Right renal cortex interstitium (tissue), 3 donors: ENCODE results near the gene ALDH1L1. TPM values are rescaled to one million over a fixed set of nuclear protein-coding genes. Genes with fewer than 3 reads are reported as not detected.

ENCODE experiments used
- DNase-seq, 3 donors: peaks; one replicate each; pipeline ENCODE4 v3.0.0-alpha.2; 2013; ENCODE audit warnings: low read depth in 3 of 3, low spot score in 2 of 3
- polyA plus RNA-seq, 3 donors: library from polyadenylated mRNA; unstranded; fragments of 120-200 nt; gene quantifications; one replicate each; pipeline ENCODE4 v1.2.1, GENCODE V29; 2013; ENCODE audit not compliant: insufficient read length in 3 of 3

ALDH1L1 gene
- polyA plus RNA-seq, 3 donors, result 33.1 to 51.6 (median 39.2) TPM

DNA sequence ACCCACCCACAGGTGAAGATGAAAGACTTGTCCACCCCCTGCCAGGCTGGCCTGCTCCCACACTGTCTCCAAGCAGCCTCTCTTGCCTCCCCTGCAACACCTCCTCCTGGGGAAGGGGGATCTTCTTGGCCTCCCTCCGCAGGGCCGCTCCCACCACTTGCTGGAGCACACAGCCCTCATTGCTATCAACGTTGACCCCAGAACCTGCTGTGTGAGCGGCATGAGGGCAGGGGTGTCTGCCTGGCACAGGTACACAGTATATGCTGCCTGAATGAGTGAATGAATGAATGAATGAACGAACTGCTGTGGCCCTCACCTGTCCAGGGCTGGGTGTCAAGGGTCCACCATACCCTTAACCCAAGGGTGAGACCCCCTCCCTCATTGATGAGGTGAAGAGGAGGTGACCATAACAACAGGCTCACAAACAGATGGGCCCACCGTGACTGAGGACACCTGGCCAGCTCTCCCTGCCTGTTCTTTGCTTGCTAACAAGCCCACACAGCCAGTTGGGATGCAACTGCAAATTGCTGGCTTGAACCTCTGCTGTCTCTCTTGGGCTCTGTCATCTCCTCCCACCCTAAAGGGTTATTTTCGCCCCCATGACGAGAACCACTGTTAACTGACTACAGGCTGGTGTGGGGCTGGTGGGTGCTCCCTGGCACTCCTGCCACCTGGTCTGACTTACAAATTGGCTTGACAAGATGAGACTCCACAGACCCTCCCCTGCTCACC is 118.9 kb downstream of the ALDH1L1 start:
- DNase-seq, result no peak

DNA sequence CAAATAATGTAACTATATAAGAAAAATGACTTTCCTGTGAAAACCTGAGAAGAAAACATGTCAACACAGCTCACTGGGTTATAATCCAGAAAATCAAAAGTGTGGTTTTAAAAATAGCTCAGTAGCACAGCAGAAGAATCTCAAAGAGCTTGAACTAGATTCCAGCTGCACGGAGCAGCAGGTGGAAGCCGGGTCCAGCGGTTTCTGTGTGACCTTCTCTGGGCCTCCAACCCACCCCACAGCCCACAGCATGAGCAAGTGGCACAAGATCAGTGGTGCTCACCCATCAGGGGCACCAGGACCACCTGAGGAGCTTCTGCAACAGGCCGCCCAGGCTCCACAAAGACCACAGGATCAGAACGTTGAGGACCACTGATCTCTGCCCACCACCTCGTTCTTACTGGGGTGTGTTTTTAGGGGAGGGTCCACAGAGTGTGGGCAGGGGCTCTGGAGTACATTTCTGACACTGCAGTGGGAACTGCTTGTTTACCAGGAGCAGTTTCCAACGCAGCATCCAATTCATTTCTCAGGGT is 119.7 kb downstream of the ALDH1L1 start:
- DNase-seq, result no peak

DNA sequence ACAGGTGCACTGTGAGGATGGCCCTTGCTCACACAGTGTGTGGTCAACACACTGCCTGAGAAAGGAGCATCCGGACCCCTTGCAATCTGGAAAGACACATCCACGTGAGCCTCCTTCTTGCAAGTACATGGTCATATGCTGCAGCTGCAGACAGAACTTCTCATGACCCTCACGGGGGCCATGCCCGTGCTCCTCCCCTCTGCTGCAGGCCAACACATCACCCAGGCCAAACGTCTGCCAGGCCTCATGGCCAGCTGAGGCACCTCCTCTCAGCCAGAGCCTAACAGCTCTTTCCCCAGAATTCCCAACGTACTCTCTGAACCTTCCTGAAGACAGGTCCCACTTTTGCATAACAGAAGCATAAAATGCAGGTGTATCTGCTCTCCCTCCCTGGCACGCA is 121.7 kb downstream of the ALDH1L1 start:
- no peak for DNase-seq

DNA sequence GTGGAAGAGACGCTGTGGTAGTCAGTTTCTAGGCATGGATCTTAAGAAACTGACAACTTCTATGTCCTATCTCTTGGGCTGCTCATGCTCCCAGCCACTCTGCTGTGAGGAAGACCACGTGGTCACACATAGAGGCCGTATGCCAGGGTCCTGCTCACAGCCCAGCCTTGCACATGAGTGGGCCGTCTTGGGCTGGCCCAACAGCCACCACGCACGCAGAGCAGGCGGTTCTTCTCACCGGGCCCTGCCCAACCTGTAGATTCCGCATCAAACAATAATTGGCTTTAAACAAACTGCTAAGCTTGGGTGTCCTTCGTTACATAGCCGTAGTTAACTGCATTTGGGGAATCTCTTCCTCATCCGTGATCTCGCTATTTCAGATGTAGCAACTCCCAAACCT is 122.5 kb downstream of the ALDH1L1 start:
- DNase-seq, result no peak

GRCh38 chr3:126057501-126057819 is 122.9 kb downstream of the ALDH1L1 start:
- DNase-seq, result no peak

- DNase-seq, result no peak
Measured at GRCh38 chr3:126056681-126057500, 123.5 kb downstream of the ALDH1L1 start.

DNA sequence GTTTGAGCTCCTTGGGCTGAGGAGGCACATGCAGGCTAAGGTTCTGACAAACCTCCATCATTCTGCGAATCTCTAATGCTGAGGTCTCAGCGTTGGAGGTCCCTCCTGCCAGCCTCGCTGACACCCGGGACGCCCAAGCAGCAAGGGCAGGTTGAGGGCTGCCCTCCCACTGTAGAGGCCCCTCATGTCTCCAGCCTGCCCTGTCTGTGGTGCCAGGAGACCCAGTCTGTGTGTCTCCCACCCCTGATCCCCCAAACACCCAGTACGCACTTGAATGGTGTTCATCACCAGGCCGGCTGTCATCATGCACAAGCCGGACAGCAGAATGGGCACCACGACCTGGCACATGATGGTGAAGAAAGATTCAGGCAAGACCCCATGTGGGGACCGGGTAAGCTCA is 124.3 kb downstream of the ALDH1L1 start:
- DNase-seq, result no peak

DNA sequence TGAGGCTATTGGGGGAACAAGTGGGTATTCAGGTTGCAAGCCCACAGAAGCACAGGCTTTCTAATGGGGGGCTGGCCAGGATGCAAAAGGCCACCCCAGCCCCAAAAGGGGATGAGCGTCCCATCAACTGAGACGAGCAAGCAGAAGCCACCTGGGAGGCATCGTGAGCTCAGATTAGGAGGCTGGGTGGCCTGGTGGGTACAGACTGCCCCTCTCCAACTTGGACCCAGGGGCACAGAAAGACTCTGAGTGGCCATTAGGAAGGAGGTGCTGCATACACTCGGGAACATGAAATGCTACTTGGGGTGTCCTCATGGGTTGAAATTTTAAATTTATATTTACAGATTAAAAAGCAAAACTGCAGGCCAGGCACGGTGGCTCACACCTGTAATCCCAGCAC is 125.5 kb downstream of the ALDH1L1 start:
- DNase-seq, result no peak

DNA sequence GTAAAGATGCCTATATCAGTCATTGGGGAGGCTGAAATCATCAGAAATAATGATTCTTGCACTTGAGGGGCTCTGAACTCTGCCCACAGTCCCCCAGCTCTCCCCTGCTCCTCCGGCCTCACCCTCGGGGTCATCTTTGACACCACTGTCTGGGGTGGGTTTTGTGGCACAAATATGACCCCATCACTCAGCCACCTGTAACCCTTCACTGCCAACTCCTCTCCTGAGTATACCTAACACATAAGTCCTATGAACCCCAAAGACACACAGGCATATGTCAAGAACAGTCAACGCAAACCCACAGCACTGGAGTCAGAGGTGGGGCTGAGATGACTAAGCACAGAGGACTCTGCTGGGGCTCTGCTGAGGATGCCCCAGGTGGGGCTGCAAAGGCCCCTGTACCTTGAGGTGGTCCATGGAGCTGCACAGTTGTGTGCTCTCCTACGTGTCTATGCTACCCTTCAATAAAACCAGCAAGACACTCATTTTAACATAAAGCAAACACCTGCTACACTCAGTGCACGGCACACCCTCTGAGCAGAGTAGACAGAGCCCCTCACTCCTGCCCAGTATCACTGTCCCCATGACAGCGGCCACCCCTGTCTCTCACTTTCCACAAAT is 126.3 kb downstream of the ALDH1L1 start:
- no peak for DNase-seq

Other genes starting within 250 kb of the ALDH1L1 start
- gene ROPN1B, start 211.4 kb downstream of the ALDH1L1 start, polyA plus RNA-seq, result under 1 TPM; 0.43 to 0.68 (median 0.64) TPM
- gene SLC41A3, start 96.5 kb downstream of the ALDH1L1 start, polyA plus RNA-seq, result 10 to 100 TPM; 75.0 to 80.6 (median 77.2) TPM
- gene KLF15, start 176.8 kb upstream of the ALDH1L1 start, polyA plus RNA-seq, result 10 to 100 TPM; 10.0 to 11.6 (median 10.8) TPM
- gene CFAP100, start 214.3 kb upstream of the ALDH1L1 start, polyA plus RNA-seq, result 1 to 10 TPM in 1 of 3 donors, under 1 TPM in 2; 0.53 to 1.1 (median 0.55) TPM